Fibroblast of mammary gland (primary cell): ENCODE measurements around the gene TTC29.
"Not testable (repeated sequence)": the region's sequence is repeated elsewhere in the genome, so short reads cannot be mapped to it uniquely, and the experiment has no call there.

Experiments used
- DNase-seq: peaks from one replicate; pipeline ENCODE4 v3.0.0-alpha.2; 2010; ENCODE audit warnings: low read depth
- H3K4me3 ChIP-seq: 2 replicates; pipeline ENCODE4 v1.5.1; 2011; ENCODE audit warnings: low read depth, mild to moderate bottlenecking, low read length, moderate library complexity; ENCODE audit not compliant: control insufficient read depth
- TF ChIP-seq, protein P1 (sequence below): conservative IDR thresholded peaks from 2 replicates; pipeline ENCODE4 v1.5.1; 2011; ENCODE audit warnings: low read depth, low read length, inconsistent platforms; ENCODE audit not compliant: control insufficient read depth, insufficient read depth

Gene TTC29

DNA sequence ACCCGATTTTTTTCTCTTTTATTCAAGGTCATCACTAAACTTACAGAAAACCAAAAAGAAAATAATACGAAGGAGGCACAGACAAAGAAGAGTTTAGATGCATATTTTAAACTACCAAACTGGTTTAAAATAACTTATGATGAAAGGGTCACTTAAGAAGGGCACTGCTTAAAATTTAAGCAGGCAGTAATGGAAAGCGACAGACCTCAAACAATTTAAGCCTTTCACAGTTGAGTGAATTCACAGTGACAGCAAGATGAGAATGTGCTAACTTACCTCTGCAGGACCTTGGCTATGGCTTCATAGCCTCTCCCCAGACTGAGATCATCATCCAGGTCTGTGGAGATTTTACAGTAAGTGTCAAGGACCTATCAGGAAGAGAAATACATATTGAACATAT lies 112.1 kb downstream of the TTC29 start:
- TF ChIP-seq, protein P1, sequence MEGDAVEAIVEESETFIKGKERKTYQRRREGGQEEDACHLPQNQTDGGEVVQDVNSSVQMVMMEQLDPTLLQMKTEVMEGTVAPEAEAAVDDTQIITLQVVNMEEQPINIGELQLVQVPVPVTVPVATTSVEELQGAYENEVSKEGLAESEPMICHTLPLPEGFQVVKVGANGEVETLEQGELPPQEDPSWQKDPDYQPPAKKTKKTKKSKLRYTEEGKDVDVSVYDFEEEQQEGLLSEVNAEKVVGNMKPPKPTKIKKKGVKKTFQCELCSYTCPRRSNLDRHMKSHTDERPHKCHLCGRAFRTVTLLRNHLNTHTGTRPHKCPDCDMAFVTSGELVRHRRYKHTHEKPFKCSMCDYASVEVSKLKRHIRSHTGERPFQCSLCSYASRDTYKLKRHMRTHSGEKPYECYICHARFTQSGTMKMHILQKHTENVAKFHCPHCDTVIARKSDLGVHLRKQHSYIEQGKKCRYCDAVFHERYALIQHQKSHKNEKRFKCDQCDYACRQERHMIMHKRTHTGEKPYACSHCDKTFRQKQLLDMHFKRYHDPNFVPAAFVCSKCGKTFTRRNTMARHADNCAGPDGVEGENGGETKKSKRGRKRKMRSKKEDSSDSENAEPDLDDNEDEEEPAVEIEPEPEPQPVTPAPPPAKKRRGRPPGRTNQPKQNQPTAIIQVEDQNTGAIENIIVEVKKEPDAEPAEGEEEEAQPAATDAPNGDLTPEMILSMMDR, result no peak
- no peak overlapping the region for H3K4me3 ChIP-seq
- no peak for DNase-seq

DNA sequence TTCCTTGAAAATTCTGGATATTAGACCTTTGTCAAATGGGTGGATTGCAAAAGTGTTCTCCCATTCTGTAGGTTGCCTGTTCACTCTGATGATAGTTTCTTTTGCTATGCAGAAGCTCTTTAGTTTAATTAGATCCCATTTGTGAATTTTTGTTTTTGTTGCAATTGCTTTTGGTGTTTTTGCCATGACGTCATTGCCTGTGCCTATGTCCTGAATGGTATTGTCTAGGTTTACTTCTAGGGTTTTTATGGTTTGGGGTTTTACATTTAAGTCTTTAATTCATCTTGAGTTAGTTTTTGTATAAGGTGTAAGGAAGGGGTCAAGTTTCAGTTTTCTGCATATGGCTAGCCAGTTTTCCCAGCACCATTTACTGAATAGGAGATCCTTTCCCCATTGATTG lies 122.7 kb downstream of the TTC29 start:
- not testable (repeated sequence) for H3K4me3 ChIP-seq, DNase-seq

GRCh38 chr4:146814750-146815149 lies 130.9 kb downstream of the TTC29 start:
- no peak overlapping the region for H3K4me3 ChIP-seq
- TF ChIP-seq, protein P1, result no peak
- DNase-seq, result no peak

DNA sequence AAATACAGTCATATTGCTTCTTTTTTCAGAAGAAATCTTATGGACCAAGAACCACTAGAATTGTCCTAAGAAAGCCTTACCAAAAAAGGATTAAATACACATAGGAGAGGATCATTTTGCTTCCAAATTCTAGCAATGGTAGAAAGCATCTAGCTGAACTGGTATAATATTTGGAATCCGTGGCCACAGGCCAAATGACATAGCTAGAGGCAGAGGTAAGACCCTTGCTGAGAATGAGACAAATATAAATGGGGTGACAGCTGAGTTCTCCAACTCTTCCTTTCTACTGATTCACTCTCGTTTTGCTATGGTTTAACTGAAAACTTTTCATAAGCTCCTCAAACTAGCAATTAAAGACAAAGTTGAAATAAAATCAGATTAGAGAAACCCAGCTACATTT lies 150.0 kb downstream of the TTC29 start:
- TF ChIP-seq, protein P1, result no peak
- no peak for DNase-seq
- no peak overlapping the region for H3K4me3 ChIP-seq

DNA sequence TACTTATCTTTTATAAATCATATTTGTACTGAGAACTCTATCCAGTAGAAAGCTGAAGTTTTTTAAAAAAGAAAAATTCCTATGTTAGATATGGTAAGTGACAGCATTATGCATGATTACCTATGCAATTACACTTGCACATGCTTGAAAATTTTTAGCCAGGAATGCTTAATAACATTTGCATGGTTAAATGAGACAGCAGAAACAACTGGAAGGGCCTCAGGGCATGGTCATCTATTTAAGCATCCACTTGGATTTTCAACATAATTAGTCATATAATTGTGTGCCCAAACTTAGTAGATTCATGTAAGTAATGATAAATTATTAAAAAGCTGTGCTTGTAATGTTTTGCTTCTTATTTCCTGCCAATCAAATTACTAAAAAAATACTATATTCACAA lies 151.9 kb downstream of the TTC29 start:
- no peak overlapping the region for H3K4me3 ChIP-seq
- TF ChIP-seq, protein P1, result no peak
- no peak for DNase-seq

- DNase-seq, result no peak
- H3K4me3 ChIP-seq, result no peak overlapping the region
- TF ChIP-seq, protein P1, result no peak
Observed at GRCh38 chr4:146791439-146791838, 154.2 kb downstream of the TTC29 start.

GRCh38 chr4:146790515-146790914 lies 155.1 kb downstream of the TTC29 start:
- no peak overlapping the region for H3K4me3 ChIP-seq
- DNase-seq, result no peak
- TF ChIP-seq, protein P1, result no peak

- no peak overlapping the region for H3K4me3 ChIP-seq
- no peak for DNase-seq
- TF ChIP-seq, protein P1, result no peak
Observed at GRCh38 chr4:146787731-146788130, 157.9 kb downstream of the TTC29 start.
